Kasumi-1 (cell line): Measurements from ENCODE around the gene ZSWIM3.

ENCODE experiments used
- DNase-seq, 2 experiments: peaks; one replicate each; lab custom pipeline; 2025; lab: John Stamatoyannopoulos, UW

ZSWIM3 gene

DNA sequence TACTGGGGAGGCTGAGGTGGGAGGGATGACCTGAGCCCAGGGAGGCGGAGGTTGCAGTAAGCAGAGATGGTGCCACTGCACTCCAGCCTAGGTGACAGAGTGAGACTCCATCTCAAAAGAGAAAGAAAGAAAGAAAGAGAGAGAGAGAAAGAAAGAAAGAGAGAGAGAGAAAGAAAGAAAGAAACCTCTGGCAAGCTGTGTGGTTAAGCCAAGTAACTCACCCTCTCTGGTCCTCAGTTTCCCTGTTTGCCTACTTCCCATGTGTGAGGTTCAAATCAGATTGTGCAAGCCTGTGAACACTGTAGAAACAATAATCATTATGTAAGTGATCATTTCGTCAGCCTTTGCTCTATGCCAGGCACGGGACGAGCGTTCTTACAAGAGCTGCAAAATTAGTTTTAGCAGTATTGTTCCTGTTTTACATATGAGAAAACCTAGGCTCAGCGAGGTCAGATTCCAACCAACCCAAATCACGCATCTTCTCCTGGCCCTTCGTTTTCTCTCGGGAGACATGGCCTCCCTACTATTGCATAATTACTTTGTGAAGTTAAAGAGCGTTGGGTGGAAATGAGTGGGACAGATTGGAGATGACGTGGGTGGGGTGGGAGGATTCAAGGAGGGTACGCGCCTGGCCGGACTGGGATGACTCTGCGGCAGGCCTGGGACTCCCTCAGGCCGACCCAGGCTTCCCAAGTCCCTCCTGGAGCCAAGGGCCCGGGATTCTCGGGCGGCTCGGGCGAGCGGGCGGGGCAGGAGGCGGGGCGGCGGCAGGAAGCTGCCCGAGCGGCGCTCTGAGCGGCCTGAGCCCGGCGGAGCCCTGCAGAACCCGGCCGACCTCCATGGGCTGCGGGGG lies 24.2 kb upstream of the ZSWIM3 start, which contains the start of gene SNX21:
TSS of gene SNX21 (plus strand) at position 770 of the 853 bp plus-strand sequence. CDS start 121 bp downstream, outside the sequence.
- peak; percentile 30 to 38 for DNase-seq

DNA sequence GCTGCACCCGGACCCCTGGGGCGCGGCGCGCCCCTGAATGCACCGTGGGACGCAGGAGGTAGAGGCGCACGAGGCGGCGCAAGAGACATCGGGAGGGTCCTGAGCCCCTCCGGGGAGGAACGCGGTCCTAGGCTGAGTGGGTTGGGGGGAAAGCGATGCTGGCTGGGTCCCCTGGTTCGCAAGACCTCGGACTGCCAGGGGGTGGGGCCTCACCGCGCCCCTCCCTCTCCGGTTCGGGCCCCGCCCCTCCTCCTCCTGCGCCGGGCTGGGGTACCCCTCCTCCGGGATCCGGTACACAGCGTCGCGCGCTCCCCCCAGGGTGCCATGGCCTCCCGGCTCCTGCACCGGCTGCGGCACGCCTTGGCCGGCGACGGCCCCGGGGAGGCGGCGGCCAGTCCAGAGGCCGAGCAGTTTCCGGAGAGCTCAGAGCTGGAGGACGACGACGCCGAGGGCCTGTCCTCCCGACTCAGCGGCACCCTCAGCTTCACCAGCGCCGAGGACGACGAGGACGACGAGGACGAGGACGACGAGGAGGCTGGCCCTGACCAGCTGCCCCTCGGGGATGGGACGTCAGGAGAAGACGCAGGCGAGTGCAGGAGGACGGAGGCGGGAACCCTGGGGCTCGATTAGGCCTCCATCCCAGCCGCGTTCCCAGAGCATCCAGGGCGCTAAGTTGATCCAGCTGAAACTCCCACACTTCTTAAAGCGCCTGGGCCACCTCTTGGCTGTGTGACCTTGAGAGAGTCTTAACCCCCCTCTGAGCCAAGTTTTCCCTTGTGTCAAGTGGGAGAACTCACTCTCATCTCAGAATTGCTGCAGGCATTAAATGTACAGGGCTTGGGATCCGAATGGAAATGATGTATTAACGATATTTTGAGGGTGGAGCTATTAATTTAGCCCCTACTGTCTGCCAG lies 23.3 kb upstream of the ZSWIM3 start:
- DNase-seq = no peak

DNA sequence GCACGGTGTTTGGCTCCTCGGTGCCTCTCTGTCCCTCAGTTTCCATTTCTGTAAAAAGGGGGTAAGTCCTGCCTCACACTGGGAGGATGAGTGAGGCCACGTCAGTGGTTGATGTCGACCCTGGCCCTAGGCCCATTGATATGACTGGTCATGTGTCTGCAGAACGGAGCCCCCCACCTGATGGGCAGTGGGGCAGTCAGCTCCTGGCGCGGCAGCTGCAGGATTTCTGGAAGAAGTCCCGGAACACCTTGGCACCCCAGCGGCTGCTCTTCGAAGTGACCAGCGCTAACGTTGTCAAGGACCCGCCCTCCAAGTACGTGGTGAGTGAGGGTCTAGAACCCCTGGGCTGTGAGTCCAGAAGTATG lies 22.6 kb upstream of the ZSWIM3 start:
- DNase-seq = no peak

DNA sequence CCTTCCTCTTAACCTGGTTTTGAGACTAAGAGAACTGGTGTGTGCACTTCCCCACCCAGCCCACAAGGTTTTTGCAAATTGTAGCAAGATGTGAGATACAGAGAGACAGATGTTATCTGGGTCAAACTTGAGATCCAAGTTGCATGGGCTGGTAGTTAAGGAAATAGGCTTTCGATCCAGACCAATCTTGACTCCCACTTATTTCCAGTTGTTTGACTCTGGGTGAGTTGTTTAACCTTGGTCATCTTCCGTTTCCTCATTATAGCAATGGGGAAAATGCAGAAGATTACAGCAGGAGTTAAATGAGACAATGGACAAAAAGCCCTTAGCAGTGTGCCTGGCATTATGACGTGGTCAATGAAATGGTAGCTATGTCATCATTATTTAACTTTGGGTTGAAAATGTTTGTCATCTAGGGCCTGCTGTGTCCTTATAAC lies 22.1 kb upstream of the ZSWIM3 start:
- DNase-seq = peak in 1 of 2 experiments; percentile 38

DNA sequence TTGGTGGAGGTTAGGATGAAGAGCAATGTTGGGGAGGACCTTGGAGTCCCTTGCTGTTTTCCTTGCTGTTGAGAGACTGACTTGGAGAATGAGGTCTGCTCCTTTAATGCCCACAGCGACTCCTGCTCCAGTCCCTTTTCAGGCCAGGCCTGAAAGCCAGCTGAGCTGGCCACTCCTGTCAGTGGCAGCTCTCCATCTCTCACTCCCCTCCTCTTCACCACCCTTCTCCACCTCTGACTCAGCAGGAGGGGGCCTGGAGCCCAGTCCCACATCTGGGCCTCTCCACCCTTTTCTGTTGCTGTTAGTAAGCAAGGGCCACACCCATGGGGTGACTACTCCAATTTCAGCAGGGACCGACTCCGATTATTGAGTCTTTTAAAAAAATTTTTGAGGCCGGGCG lies 21.6 kb upstream of the ZSWIM3 start:
- DNase-seq = no peak

DNA sequence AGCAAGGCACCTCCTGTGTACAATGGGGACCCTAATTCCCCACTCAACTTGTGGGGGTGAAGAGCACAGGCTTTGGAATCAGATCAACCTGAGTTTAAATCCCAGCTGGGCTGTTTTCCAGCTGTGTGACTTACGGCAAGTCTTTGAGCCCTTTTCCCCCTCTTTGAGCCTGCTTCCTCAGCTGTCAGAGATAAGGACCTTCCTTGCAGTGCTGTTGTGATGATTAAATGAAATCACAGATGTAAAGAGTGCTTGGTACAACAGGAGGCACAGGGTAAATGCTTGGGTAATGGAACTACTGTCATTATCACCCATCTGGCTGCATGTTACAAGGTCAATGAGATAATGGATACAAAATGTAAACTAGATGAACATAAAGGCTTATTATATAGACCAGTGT lies 20.6 kb upstream of the ZSWIM3 start:
- no peak for DNase-seq

DNA sequence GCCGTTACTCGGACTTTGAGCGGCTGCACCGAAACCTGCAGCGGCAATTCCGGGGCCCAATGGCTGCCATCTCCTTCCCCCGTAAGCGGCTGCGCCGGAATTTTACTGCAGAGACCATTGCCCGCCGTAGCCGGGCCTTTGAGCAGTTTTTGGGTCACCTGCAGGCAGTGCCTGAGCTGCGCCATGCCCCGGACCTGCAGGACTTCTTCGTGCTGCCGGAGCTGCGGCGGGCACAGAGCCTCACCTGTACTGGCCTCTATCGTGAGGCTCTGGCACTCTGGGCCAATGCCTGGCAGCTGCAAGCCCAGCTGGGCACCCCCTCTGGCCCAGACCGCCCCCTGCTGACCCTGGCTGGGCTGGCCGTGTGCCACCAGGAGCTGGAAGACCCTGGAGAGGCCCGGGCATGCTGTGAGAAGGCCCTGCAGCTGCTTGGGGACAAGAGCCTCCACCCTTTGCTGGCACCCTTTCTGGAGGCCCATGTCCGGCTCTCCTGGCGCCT lies 16.7 kb upstream of the ZSWIM3 start:
- DNase-seq = no peak

DNA sequence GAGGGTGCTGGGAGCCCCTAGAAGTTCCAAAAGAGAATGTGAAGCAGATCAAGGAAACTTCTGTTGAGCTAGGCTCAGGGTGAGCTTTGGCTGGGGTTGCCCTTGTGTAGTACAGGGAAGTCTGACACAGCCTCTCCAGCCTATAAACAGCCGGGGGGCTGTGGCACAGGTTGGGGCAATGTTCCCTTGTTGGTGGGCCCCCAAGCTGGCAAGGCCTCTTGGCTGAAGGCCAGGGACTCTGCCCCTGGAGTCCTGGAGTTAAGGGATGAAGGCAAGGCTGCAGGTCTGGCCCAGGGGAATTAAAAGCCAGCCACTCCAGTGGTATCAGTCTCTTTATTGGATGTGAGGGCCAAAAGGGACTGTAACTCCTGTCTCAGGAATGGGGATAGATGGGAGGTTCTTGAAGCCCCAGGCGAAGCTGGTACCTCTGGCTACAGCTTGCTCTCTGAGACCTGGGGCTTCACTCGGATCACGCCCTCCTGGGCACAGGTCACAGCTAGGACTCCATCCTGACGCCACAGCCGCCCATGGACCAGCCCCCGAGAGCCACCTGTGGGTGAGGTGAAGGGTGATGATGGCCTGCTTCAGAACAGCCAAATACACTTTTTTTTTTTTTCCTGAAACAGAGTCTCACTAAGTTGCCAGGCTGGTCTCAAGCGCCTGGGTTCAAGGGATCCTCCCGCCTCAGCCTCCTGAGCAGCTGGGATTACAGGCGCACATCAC lies 15.8 kb upstream of the ZSWIM3 start:
- no peak for DNase-seq

DNA sequence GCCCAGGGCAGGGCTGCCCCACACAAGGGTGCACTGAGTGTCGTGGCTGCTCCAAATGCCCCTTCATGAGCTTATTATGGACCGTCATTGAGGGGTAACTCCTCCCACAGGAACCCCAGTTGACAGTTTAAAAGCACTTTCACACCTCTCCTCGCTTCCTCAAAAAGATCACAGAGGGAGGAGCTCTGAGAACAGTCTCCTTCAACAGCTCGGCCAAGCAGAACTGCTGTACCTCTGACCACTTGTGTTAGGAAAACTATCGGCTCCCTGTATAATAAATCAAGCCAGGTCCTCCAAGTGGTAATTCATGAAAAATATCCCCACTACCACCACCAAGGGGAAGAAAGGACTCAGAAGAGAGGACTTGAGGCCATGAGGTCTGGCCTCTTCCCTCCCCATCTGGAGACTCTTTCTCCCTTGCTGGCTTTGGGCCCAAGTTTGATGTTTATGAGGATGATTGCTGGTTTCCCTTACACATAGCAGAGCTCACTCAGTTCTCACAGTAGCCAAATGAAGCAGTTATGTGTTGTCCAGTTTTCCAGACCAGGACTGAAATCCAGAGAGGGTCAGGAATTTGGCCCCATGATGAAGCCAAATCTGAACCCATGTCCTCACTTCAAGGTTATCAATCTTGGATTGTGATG lies 15.1 kb upstream of the ZSWIM3 start:
- no peak for DNase-seq

DNA sequence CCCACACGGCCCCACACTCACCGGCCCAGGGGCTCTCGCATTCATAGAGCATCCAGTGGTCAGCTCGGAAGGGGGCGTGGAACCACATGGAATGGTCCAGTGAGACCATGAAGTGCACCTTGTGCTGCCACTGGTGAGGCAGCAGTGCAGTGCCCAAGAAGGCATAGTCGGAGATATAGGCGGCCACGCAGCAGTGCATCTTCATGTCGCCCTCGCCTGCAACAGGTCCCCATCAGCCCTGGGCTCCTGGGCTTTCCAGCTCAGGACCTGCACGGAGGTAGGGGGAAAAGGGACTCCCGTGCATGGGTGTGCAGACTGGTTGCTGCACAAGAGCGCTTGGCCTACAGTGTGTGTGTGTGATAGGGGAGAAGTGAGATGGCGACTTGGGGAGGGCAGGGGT lies 13.9 kb upstream of the ZSWIM3 start:
- DNase-seq = no peak

DNA sequence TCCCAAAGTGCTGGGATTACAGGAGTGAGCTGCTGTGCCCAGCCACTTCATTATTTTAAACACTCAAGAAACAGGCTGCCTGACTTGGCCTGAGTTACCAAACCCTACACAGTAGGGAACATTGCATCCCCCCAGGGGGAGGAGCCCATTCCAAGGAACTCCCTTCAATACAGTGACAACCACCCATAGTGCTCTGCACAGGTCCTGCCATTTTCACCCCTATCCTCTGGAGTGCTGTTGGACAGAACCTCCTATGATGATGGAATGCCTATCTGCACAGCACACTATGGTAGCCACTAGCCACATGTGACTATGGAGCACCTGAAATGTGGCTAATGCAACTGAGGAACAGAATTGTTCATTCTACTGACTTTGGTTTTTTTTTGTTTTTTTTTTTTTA lies 12.0 kb upstream of the ZSWIM3 start:
- no peak for DNase-seq

DNA sequence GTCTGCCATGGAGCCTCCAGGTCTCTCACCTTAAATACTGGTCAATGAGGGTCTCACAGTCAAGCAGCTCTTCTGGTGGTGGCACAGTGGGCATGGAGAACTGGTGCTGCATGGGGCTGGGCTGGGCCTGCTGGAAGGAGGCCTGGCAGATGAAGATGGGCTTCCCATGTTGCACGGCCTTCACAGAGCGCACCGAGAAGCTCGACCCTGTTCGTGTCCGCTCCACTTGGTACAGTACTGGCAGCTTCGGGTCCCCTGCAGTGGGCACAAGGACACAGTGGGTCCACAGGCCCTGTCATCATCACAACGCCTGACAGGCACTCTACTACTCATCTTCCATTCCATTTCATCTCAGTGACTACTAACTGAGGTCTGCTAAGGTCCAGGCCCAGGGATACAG lies 9.0 kb upstream of the ZSWIM3 start:
- no peak for DNase-seq

DNA sequence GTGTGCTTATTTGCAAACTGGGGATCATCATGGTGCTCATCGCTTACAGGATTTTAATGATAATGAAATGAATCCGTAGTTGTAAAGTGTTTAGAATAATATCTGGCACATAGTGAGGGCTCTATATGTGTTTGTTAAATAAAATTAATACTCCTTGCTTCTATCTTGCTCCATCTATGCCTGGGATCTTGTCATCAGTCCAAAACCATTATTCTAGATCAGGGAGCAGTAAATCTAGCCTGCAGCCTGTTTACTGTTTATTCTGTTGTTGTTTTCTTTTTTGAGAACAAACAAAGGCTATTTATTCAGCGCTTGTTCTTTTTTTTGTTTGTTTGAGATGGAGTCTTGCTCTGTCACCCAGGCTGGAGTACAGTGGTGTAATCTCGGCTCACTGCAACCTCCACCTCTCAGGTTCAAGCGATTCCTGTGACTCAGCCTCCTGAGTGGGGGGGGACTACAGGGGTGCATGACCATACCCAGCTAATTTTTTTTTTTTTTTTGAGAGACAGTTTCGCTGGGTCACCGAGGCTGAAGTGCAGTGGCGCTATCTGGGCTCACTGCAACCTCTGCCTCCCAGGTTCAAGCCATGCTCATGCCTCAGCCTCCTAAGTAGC lies 8.3 kb upstream of the ZSWIM3 start:
- no peak for DNase-seq

DNA sequence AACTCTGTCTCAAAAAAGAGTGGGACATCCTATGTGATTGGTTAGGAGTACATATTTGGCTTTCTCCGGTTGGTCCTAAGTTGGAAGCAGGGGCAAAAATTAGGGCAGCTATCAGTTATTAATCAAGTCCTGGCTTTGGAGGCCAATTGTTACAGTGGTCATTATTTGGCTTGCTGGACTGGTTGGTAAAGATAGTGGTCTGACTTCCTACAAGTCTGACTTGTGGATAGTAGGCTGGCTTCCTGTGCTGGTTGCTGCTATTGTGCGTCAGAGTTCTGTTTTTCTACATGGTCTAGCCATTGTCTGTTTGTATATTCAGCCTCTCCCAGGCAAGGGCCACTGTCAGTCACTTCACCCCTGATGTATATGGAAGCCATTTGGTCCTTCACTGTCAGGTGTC lies 7.2 kb upstream of the ZSWIM3 start:
- DNase-seq = no peak

DNA sequence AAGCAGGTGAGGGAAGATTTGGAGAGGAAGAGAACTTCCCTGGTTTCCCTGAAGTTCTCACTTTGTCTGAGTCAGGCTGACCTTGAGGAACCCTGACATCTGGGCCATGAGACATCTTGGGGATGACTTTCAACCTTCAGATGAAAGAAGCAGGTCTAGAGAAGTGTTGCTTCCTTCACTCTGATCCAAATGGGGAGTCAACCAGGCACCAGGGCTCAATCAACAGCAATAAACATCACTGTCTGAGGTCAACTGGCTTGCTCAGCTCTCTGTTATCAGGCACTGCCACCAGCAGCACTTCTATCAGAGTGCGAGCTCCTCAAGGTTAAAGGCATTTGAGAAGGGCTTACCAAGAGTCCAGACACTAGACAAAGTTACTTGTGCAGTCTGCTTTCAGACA lies 6.5 kb upstream of the ZSWIM3 start:
- no peak for DNase-seq

DNA sequence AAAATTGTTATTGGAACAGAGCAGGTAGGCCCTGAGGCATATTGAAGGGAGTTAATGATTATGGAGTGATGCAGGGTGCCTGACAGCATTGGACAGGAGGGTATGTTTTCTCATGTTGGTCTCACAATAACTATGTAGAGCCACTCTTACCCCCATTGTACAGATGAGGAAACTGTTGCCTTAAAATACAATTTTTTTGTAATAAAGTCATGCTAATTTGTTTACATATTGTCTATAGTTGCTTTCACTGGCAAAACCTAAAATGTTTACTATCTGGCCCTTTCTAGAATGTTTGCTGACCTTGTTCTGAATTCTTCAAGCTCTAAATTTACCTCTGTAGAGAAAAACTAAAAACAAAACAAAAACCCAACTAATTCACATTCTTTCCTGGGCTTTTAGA lies 5.9 kb upstream of the ZSWIM3 start:
- no peak for DNase-seq

DNA sequence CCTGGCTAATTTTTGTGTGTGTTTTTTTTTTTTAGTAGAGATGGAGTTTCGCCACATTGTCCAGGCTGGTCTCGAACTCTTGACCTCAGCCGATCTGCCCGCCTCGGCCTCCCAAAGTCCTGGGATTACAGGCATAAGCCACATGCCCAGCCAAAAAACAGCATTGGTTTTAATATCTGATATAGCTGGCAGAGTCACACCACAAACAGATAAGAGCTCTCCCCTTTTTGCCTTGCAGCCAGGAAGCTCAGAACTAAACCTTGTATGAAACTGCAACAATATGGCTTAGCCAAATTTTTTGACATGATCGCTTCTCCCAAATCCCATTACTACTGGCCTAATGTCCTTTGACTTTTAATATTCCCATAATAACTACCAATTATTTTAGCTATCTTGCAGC lies 5.1 kb upstream of the ZSWIM3 start:
- no peak for DNase-seq

DNA sequence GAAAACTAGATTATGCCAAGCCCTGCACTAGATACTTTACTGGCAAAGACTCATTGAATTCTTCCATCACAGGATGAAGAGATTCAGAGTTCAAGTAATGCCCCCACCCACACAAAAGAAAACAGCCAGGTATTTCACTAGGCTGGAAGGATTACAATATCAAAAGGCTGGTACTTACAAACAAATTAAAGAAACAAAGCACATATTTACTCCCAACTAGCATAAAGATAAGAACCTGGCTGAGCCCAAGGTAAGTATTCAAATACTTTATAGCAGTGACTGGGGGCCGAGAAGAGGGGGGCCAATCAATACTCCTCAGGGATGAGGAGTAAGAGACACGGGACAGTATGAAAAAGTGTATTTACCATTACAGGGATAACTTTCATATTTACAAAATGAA lies 3.9 kb upstream of the ZSWIM3 start:
- DNase-seq = no peak

DNA sequence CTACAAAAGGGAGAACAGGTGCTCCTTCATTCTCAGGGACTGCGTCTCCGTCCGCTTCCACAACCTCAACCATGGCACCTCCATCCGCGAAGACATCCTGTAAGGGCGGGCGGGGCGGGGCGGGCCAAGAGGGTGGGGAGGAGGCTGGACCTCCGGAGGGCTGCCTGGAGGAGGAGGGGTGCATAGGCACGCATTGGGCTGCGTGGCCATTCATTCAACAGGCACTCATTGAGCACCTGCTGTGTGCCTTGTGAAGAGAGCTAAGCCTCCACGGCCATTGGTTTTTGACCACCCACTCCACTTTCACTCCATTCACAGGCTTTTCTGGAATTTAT lies 435 bp downstream of the ZSWIM3 start:
- no peak for DNase-seq

DNA sequence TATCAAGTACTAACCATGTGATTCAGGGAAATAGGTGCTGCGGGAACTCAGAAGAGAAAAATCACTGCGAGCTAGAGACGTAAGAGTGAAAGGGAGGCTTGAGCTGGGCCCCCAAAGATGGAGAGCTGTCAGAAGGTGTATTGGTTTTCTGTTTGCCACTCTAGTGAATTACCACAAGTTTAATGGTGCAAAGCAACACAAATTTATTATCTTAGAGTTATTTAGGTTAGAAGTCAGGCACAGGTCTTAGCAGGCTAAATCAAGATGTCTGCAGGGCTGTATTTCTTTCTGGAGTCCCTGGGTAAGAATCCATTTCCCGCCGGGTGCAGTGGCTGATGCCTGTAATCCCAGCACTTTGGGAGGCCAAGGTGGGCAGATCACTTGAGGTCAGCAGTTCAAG lies 2.5 kb downstream of the ZSWIM3 start:
- DNase-seq = no peak

DNA sequence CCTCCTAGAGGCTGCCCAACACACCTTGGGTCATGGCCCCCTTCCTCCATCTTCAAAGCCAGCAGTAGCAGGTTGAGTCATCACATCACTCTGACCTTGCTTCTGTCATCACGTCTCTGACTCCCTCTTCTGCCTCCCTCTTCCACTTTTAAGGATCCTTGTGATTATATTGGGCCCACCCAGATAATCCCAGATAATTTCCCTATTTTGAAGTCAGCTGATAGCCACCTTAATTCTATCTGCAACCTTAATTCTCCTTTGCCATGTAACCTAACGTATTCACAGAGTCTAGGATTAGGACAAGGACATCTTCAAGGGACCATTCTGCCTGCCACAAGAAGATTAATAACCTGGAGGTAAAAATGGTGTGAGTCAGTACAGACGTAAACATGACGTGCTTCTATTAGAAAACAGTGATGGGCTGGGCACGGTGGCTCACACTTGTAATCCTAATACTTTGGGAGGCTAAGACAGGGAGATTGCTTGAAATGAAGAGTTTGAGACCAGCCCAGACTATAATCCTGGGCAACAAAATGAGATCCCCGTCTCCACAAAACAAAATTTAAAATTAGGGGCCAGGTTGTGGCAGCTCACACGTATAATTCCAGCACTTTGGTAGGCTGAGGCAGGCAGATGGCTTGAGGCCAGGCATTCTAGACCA lies 3.3 kb downstream of the ZSWIM3 start:
- DNase-seq = no peak
